ENCODE data around the gene TNIK.

GRCh38 chr3:171380711-171381425 lies 79.3 kb downstream of the TNIK start:
- TF ChIP-seq CTCF (IDR thresholded peaks at IDR 0.05) (no peak), POLR2A (IDR thresholded peaks at IDR 0.05) (no peak)

Data from uterus (tissue), 2 donors.